NCI-H2029 treated with DMSO at 0.1 percent for 48 hours (cell line): ENCODE measurements around the gene GNS.

Experiments
- DNase-seq: peaks from one replicate; lab custom pipeline; 2025; lab: John Stamatoyannopoulos, UW

Gene GNS

GRCh38 chr12:64735442-64735841, 23.8 kb downstream of the GNS start:
- no peak for DNase-seq

GRCh38 chr12:64733857-64734256, 25.3 kb downstream of the GNS start:
- peak; percentile 49 for DNase-seq

GRCh38 chr12:64731683-64732082, 27.5 kb downstream of the GNS start:
- DNase-seq: no peak

GRCh38 chr12:64730588-64730969, 28.6 kb downstream of the GNS start:
- DNase-seq: no peak

- DNase-seq: no peak
These were observed 29.2 kb downstream of the GNS start for GRCh38 chr12:64729909-64730587.

GRCh38 chr12:64724201-64724745, 34.9 kb downstream of the GNS start:
- DNase-seq: no peak

- DNase-seq: no peak
These were observed 35.6 kb downstream of the GNS start for GRCh38 chr12:64723630-64724029.

- DNase-seq: no peak
These were observed 36.4 kb downstream of the GNS start for GRCh38 chr12:64722835-64723234.

- no peak for DNase-seq
These were observed 38.3 kb downstream of the GNS start for GRCh38 chr12:64720884-64721283.

- DNase-seq: no peak
These were observed 40.6 kb downstream of the GNS start for GRCh38 chr12:64718649-64719048.

GRCh38 chr12:64716839-64717455, 42.3 kb downstream of the GNS start:
- no peak for DNase-seq

GRCh38 chr12:64716371-64716770, 42.8 kb downstream of the GNS start:
- DNase-seq: no peak

GRCh38 chr12:64714551-64714968, 44.6 kb downstream of the GNS start:
- no peak for DNase-seq

- no peak for DNase-seq
These were observed 45.8 kb downstream of the GNS start for GRCh38 chr12:64713376-64713775.

GRCh38 chr12:64709429-64709828, 49.8 kb downstream of the GNS start:
- no peak for DNase-seq

GRCh38 chr12:64707926-64708325, 51.3 kb downstream of the GNS start:
- DNase-seq: no peak

GRCh38 chr12:64707362-64707761, 51.8 kb downstream of the GNS start:
- DNase-seq: no peak

GRCh38 chr12:64706857-64707256, 52.3 kb downstream of the GNS start:
- DNase-seq: no peak

- no peak for DNase-seq
These were observed 52.9 kb downstream of the GNS start for GRCh38 chr12:64706306-64706705.

- DNase-seq: no peak
These were observed 57.9 kb downstream of the GNS start for GRCh38 chr12:64701283-64701682.

- no peak for DNase-seq
These were observed 58.7 kb downstream of the GNS start for GRCh38 chr12:64700532-64700931.

GRCh38 chr12:64699504-64700115, 59.6 kb downstream of the GNS start:
- no peak for DNase-seq

- DNase-seq: no peak
These were observed 63.0 kb downstream of the GNS start for GRCh38 chr12:64696080-64696741.
